Caco-2 (cell line): ENCODE measurements around the gene PHKB. TPM values are rescaled to one million over a fixed set of nuclear protein-coding genes. Genes with fewer than 3 reads are reported as not detected.

Experiments used
- BruUV-seq: library from RNA; stranded (reverse); fragments of 400-500 nt; replicated peaks from 2 replicates; lab custom pipeline; 2021; lab: Mats Ljungman, UMichigan
- CTCF ChIA-PET: fragments of 300-600 bp; sonication (Branson Sonifier 250); formaldehyde crosslinking; loops from one replicate; lab custom pipeline; 2022; ENCODE audit warnings: antibody characterized with exemption; lab: Charles Lee
- POLR2A ChIA-PET: fragments of 300-600 bp; sonication (Branson Sonifier 250); formaldehyde crosslinking; loops from one replicate; lab custom pipeline; 2022; ENCODE audit warnings: antibody characterized with exemption; lab: Charles Lee
- DNase-seq, 2 experiments: peaks; one replicate each; pipeline versions ENCODE4 v3.0.0 to v3.0.0-alpha.2; 2020 to 2022
- H3K27me3 ChIP-seq: replicated peaks from 2 replicates; pipeline ENCODE4 v1.6.0; 2011; ENCODE audit warnings: low read length; ENCODE audit not compliant: control insufficient read depth, insufficient read depth
- H3K36me3 ChIP-seq: 2 replicates; pipeline ENCODE4 v1.5.1; 2011; ENCODE audit warnings: low read length; ENCODE audit not compliant: control insufficient read depth, insufficient read depth
- H3K4me1 ChIP-seq: fragments of 250-450 bp; sonication (Bioruptor Pico); 2 replicates; pipeline ENCODE4 v1.5.1; 2020; ENCODE audit warnings: mild to moderate bottlenecking
- H3K4me3 ChIP-seq: 2 replicates; pipeline ENCODE4 v1.5.1; 2011; ENCODE audit warnings: low read depth, mild to moderate bottlenecking, control low read depth, low read length
- H3K9me3 ChIP-seq: fragments of 250-450 bp; sonication (Bioruptor Pico); 2 replicates; pipeline ENCODE4 v1.5.1; 2020; ENCODE audit warnings: mild to moderate bottlenecking, moderate library complexity
- H3K27ac Mint-ChIP-seq: one replicate; pipeline ENCODE4 v1.8.0; 2022; ENCODE audit warnings: mixed read lengths; ENCODE audit not compliant: unreplicated experiment
- H3K27me3 Mint-ChIP-seq: one replicate; pipeline ENCODE4 v1.8.0; 2022; ENCODE audit warnings: mixed read lengths; ENCODE audit not compliant: insufficient read depth, unreplicated experiment
- H3K36me3 Mint-ChIP-seq: one replicate; pipeline ENCODE4 v1.8.0; 2022; ENCODE audit warnings: mild to moderate bottlenecking, mixed read lengths; ENCODE audit not compliant: insufficient read depth, unreplicated experiment
- H3K4me1 Mint-ChIP-seq: one replicate; pipeline ENCODE4 v1.8.0; 2022; ENCODE audit warnings: low read depth, mixed read lengths; ENCODE audit not compliant: unreplicated experiment
- H3K4me3 Mint-ChIP-seq: one replicate; pipeline ENCODE4 v1.8.0; 2022; ENCODE audit warnings: mild to moderate bottlenecking, moderate library complexity, mixed read lengths; ENCODE audit not compliant: unreplicated experiment
- H3K9me3 Mint-ChIP-seq: one replicate; pipeline ENCODE4 v1.8.0; 2022; ENCODE audit warnings: mixed read lengths; ENCODE audit not compliant: unreplicated experiment
- intact Hi-C: fragments of 100-400 bp; cut with micrococcal nuclease; formaldehyde crosslinking; loops from one replicate; pipeline ENCODE4 v1.10.0; 2022; ENCODE audit not compliant: unreplicated experiment
- total RNA-seq: library from RNA; stranded (reverse); gene quantifications from 2 replicates; pipeline ENCODE4 v1.2.3, GENCODE V29; 2022
- TF ChIP-seq, protein P1 (sequence below), 2 experiments: fragments of 200-600 bp in 1 of 2; IDR thresholded peaks; 1 replicate in 1 of 2; 2 replicates in 1 of 2; pipeline versions ENCODE4 v1.5.1 to v1.8.0; 2011 to 2022; ENCODE audit warnings: antibody characterized with exemption in 1 of 2, control low read depth in 1 of 2, inconsistent platforms in 1 of 2, low read depth in 1 of 2, low read length in 1 of 2, mild to moderate bottlenecking in 1 of 2, moderate library complexity in 1 of 2; ENCODE audit not compliant: insufficient read depth in 1 of 2, severe bottlenecking in 1 of 2, unreplicated experiment in 1 of 2

The PHKB gene
- total RNA-seq, 1 experiment from 2014 or later, result 74.2 TPM

DNA sequence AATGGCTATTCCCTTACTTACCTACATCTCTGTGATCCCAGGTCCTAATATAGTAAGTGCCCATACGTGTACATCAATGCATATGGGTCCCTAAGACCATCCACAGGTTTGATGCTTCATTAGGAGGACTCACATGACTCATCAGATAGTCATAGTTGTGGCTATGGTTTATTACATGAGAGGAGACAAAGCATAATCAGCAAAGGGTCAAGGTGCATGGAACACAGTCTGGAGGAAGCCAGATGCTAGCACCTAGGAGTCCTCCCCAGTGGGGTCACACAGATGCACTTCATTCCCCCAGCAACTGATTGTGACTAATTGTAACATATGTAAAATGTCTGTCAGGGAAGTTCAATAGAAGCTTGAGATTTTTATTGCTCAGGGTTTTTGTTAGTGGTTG lies 42.8 kb downstream of the PHKB start:
- Histone ChIP-seq H3K36me3 (peaks cover 1% of the 10 kb centered on the region), H3K9me3 (no peaks in the 10 kb centered on the region), H3K4me3 (no peak overlapping the region), H3K27me3 (no peaks in the 10 kb centered on the region), H3K4me1 (peaks cover 4% of the 10 kb centered on the region; the same call in 1 of the 2 replicates)
- Mint-ChIP-seq H3K4me1 (no peaks in the 10 kb centered on the region), H3K4me3 (no peak overlapping the region), H3K9me3 (no peaks in the 10 kb centered on the region), H3K36me3 (peaks cover 21% of the 10 kb centered on the region), H3K27me3 (no peaks in the 10 kb centered on the region), H3K27ac (no peak overlapping the region)
- TF ChIP-seq, protein P1, sequence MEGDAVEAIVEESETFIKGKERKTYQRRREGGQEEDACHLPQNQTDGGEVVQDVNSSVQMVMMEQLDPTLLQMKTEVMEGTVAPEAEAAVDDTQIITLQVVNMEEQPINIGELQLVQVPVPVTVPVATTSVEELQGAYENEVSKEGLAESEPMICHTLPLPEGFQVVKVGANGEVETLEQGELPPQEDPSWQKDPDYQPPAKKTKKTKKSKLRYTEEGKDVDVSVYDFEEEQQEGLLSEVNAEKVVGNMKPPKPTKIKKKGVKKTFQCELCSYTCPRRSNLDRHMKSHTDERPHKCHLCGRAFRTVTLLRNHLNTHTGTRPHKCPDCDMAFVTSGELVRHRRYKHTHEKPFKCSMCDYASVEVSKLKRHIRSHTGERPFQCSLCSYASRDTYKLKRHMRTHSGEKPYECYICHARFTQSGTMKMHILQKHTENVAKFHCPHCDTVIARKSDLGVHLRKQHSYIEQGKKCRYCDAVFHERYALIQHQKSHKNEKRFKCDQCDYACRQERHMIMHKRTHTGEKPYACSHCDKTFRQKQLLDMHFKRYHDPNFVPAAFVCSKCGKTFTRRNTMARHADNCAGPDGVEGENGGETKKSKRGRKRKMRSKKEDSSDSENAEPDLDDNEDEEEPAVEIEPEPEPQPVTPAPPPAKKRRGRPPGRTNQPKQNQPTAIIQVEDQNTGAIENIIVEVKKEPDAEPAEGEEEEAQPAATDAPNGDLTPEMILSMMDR (IDR thresholded peaks at IDR 0.05; ENCODE audit: insufficient read depth in 1 of 2, low read depth in 1 of 2, low read length in 1 of 2, severe bottlenecking in 1 of 2, unreplicated experiment in 1 of 2), result no peak
- CTCF ChIA-PET, result no interaction called here
- intact Hi-C loops, result no loop called here
- POLR2A ChIA-PET, result no interaction called here
- DNase-seq, result no peak
- BruUV-seq, result no TSS peak

DNA sequence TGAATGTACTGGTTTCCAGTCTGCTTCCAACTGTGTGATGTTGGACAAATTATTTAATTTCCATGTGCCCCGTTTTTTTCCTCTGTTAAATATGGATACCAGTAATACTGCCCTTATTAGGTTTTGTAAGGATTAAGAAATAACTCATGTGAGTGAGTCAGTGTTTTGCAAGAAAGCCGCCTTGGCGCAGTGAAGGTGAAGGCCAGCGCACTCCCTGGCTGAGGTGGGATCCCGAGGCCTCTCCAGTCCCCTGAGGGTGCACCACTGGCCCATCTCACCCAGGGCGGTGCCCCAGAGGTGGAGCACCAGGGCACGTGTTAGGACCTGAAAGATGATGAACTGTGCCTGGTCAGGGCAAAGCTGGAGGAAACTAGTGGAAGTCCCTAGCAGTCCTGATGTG lies 43.5 kb downstream of the PHKB start:
- CTCF ChIA-PET, result no interaction called here
- no peak overlapping the region for H3K27ac Mint-ChIP-seq
- POLR2A ChIA-PET, result no interaction called here

DNA sequence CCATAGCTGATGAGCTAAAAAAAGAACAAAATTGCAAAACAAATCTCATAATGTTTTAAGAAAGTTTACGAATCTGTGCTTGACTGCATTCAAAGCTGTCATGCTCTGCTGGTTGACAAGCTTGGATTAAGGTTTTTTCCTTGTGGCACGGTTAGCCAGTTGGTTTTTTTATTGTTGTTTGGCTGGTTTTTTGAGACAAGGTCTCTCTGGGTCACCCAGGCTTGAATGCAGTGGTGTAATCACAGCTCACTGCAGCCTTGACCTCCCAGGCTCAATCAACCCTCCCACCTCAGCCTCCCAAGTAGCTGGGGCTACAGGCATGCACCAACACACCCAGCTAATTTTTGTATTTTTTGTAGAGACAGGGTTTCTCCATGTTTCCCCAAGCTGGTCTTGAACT lies 45.7 kb downstream of the PHKB start:
- no peak overlapping the region for H3K4me3 ChIP-seq
- Mint-ChIP-seq H3K9me3 (no peaks in the 10 kb centered on the region), H3K36me3 (peaks cover 27% of the 10 kb centered on the region), H3K27ac (no peak overlapping the region), H3K4me1 (no peaks in the 10 kb centered on the region), H3K4me3 (no peak overlapping the region), H3K27me3 (no peaks in the 10 kb centered on the region)
- no peaks in the 10 kb centered on the region for H3K27me3 ChIP-seq
- ChIA-PET POLR2A (no interaction called here), CTCF (interaction anchor here (0.6 kb wide), 1 partner anchor 650 kb away, joined by 3 read pairs; no protein-coding TSS in a partner anchor)
- TF ChIP-seq, protein P1 (IDR thresholded peaks at IDR 0.05; ENCODE audit: insufficient read depth in 1 of 2, low read depth in 1 of 2, low read length in 1 of 2, severe bottlenecking in 1 of 2, unreplicated experiment in 1 of 2), result no peak
- BruUV-seq, result no TSS peak
- no peaks in the 10 kb centered on the region for H3K9me3 ChIP-seq
- no peaks in the 10 kb centered on the region for H3K4me1 ChIP-seq
- peaks cover 1% of the 10 kb centered on the region for H3K36me3 ChIP-seq
- intact Hi-C loops, result no loop called here
- DNase-seq, result no peak

More for the DNA sequence above, 43.5 kb downstream of the PHKB start:
- H3K4me1 ChIP-seq, result 0 out of 2 replicates have a peak, but pooled peaks cover under 1% of the 10 kb centered on the region
- intact Hi-C loops, result no loop called here
- TF ChIP-seq, protein P1 (IDR thresholded peaks at IDR 0.05; ENCODE audit: insufficient read depth in 1 of 2, low read depth in 1 of 2, low read length in 1 of 2, severe bottlenecking in 1 of 2, unreplicated experiment in 1 of 2), result no peak
- H3K9me3 ChIP-seq, result no peaks in the 10 kb centered on the region
- peaks cover 25% of the 10 kb centered on the region for H3K36me3 Mint-ChIP-seq
- H3K27me3 Mint-ChIP-seq, result no peaks in the 10 kb centered on the region
- no peak overlapping the region for H3K4me3 Mint-ChIP-seq
- peaks cover 1% of the 10 kb centered on the region for H3K36me3 ChIP-seq
- no peaks in the 10 kb centered on the region for H3K9me3 Mint-ChIP-seq
- no peaks in the 10 kb centered on the region for H3K27me3 ChIP-seq
- no TSS peak for BruUV-seq
- H3K4me1 Mint-ChIP-seq, result no peaks in the 10 kb centered on the region
- DNase-seq, result no peak
- no peak overlapping the region for H3K4me3 ChIP-seq
